H1 (cell line): ENCODE measurements around the gene TAGLN2. TPM values are rescaled to one million over a fixed set of nuclear protein-coding genes. Genes with fewer than 3 reads are reported as not detected.

Experiments
- CTCF ChIA-PET: fragments of 300-600 bp; sonication (Branson Sonifier 250); formaldehyde crosslinking; loops from one replicate; lab custom pipeline; 2021; ENCODE audit not compliant: partially characterized antibody; lab: Charles Lee
- POLR2A ChIA-PET: fragments of 300-600 bp; sonication (Branson Sonifier 250); formaldehyde crosslinking; loops from one replicate; lab custom pipeline; 2021; ENCODE audit warnings: inconsistent platforms; ENCODE audit not compliant: partially characterized antibody; lab: Charles Lee
- DNase-seq, 2 experiments: peaks; one replicate each; pipeline versions ENCODE4 v3.0.0 to v3.0.0-alpha.2; 2010 to 2022; ENCODE audit warnings: low spot score in 2 of 2, low read depth in 1 of 2, mixed read lengths in 1 of 2
- FAIRE-seq: peaks from 2 replicates; lab custom pipeline; 2011; peaks lifted over from hg19 to GRCh38; lab: Jason Lieb, UNC
- H2AFZ ChIP-seq: 2 replicates; pipeline ENCODE4 v1.8.1; 2012; ENCODE audit warnings: low read length, inconsistent platforms
- H2AK5ac ChIP-seq: 2 replicates; pipeline ENCODE4 v1.6.1; 2013; ENCODE audit warnings: low read depth, low read length
- H2BK120ac ChIP-seq: replicated peaks from 2 replicates; pipeline ENCODE3; 2013; ENCODE audit warnings: low read depth, low read length, inconsistent platforms
- H2BK12ac ChIP-seq: 2 replicates; pipeline ENCODE4 v1.6.1; 2013; ENCODE audit warnings: low read depth, low read length
- H2BK15ac ChIP-seq: 2 replicates; pipeline ENCODE4 v1.6.1; 2013; ENCODE audit warnings: low read length
- H2BK20ac ChIP-seq: 2 replicates; pipeline ENCODE4 v1.6.1; 2013; ENCODE audit warnings: low read length
- H2BK5ac ChIP-seq: 2 replicates; pipeline ENCODE4 v1.6.1; 2013; ENCODE audit warnings: low read depth, low read length
- H3K14ac ChIP-seq: 2 replicates; pipeline ENCODE4 v1.6.1; 2013; ENCODE audit warnings: inconsistent platforms; ENCODE audit not compliant: insufficient read length
- H3K18ac ChIP-seq: 2 replicates; pipeline ENCODE4 v1.6.1; 2013; ENCODE audit warnings: low read length; ENCODE audit errors: extremely low read depth
- H3K23ac ChIP-seq: 2 replicates; pipeline ENCODE4 v1.6.1; 2013; ENCODE audit warnings: inconsistent platforms; ENCODE audit not compliant: insufficient read length
- H3K23me2 ChIP-seq: 2 replicates; pipeline ENCODE4 v1.6.1; 2013; ENCODE audit warnings: low read depth, low read length
- H3K27ac ChIP-seq: 2 replicates; pipeline ENCODE4 v1.6.1; 2011; ENCODE audit warnings: low read depth, low read length, inconsistent platforms
- H3K27me3 ChIP-seq, 4 experiments: replicated peaks in 1 of 4; 1 replicate in 1 of 4; 2 replicates in 3 of 4; pipeline versions ENCODE4 v1.6.1 to v1.8.1; 2011 to 2013; ENCODE audit warnings: low read length in 3 of 4, mild to moderate bottlenecking in 3 of 4, inconsistent platforms in 2 of 4, mixed read lengths in 2 of 4, moderate library complexity in 1 of 4; ENCODE audit not compliant: control insufficient read depth in 3 of 4, insufficient read depth in 3 of 4; ENCODE audit errors: extremely low read depth in 1 of 4
- H3K36me3 ChIP-seq, 4 experiments: 2 replicates each; pipeline versions ENCODE4 v1.6.1 to v1.8.1; 2011 to 2013; ENCODE audit warnings: mild to moderate bottlenecking in 4 of 4, low read length in 3 of 4, moderate library complexity in 2 of 4, control low read depth in 1 of 4, inconsistent platforms in 1 of 4; ENCODE audit not compliant: insufficient read depth in 4 of 4, control insufficient read depth in 2 of 4
- H3K4ac ChIP-seq: replicated peaks from 2 replicates; pipeline ENCODE3; 2013; ENCODE audit warnings: low read length, low read depth, mixed read lengths, inconsistent platforms; ENCODE audit not compliant: insufficient read length
- H3K4me1 ChIP-seq, 4 experiments: replicated peaks in 1 of 4; 1 replicate in 1 of 4; 2 replicates in 3 of 4; pipeline versions ENCODE4 v1.6.1 to v1.8.1; 2011 to 2013; ENCODE audit warnings: low read length in 3 of 4, inconsistent platforms in 2 of 4, mixed read lengths in 1 of 4; ENCODE audit not compliant: insufficient read depth in 4 of 4, control insufficient read depth in 3 of 4
- H3K4me2 ChIP-seq, 2 experiments: 2 replicates each; pipeline versions ENCODE4 v1.6.1 to v1.8.1; 2011 to 2013; ENCODE audit warnings: low read depth in 2 of 2, low read length in 2 of 2, control low read depth in 1 of 2, inconsistent platforms in 1 of 2, mild to moderate bottlenecking in 1 of 2; ENCODE audit not compliant: insufficient read depth in 1 of 2
- H3K4me3 ChIP-seq, 4 experiments: fragments of 200-600, 300-600 bp in 1 of 4; sonication (generic), shearing (Covaris generic), sonication (Bioruptor Twin) in 1 of 4; 2 replicates each; pipeline versions ENCODE4 v1.5.1 to v1.8.1; 2011 to 2016; ENCODE audit warnings: low read length in 4 of 4, low read depth in 3 of 4, control low read depth in 2 of 4, inconsistent platforms in 2 of 4, mild to moderate bottlenecking in 2 of 4, mixed read lengths in 1 of 4, moderate library complexity in 1 of 4; ENCODE audit not compliant: insufficient read depth in 2 of 4; ENCODE audit errors: extremely low read depth in 1 of 4
- H3K56ac ChIP-seq: replicated peaks from 2 replicates; pipeline ENCODE3; 2013; ENCODE audit warnings: low read depth, mild to moderate bottlenecking, mixed read lengths, low read length, inconsistent platforms; ENCODE audit not compliant: insufficient read length
- H3K79me1 ChIP-seq: 2 replicates; pipeline ENCODE4 v1.6.1; 2013; ENCODE audit warnings: low read depth, low read length, control low read depth
- H3K79me2 ChIP-seq, 2 experiments: 2 replicates each; pipeline versions ENCODE4 v1.6.1 to v1.8.1; 2012 to 2013; ENCODE audit warnings: low read length in 2 of 2, mild to moderate bottlenecking in 2 of 2, inconsistent platforms in 1 of 2; ENCODE audit not compliant: insufficient read depth in 2 of 2, control insufficient read depth in 1 of 2
- H3K9ac ChIP-seq, 4 experiments: replicated peaks in 1 of 4; 1 replicate in 1 of 4; 2 replicates in 3 of 4; pipeline versions ENCODE4 v1.6.1 to v1.8.1; 2011 to 2013; ENCODE audit warnings: low read depth in 3 of 4, low read length in 3 of 4, control low read depth in 2 of 4, mild to moderate bottlenecking in 2 of 4, moderate library complexity in 2 of 4, inconsistent platforms in 1 of 4; ENCODE audit errors: extremely low read depth in 1 of 4
- H3K9me3 ChIP-seq, 2 experiments: 2 replicates each; pipeline versions ENCODE4 v1.6.1 to v1.8.1; 2012 to 2013; ENCODE audit warnings: mild to moderate bottlenecking in 2 of 2, moderate library complexity in 2 of 2, control low read depth in 1 of 2, inconsistent platforms in 1 of 2, low read depth in 1 of 2, low read length in 1 of 2, mixed read lengths in 1 of 2; ENCODE audit not compliant: insufficient read depth in 2 of 2
- H4K20me1 ChIP-seq, 2 experiments: replicated peaks in 1 of 2; 2 replicates each; pipeline versions ENCODE3 to v1.8.1; 2011 to 2013; ENCODE audit warnings: inconsistent platforms in 2 of 2, low read length in 2 of 2, mild to moderate bottlenecking in 1 of 2; ENCODE audit not compliant: insufficient read depth in 2 of 2, control insufficient read depth in 1 of 2
- H4K5ac ChIP-seq: 2 replicates; pipeline ENCODE4 v1.6.1; 2013; ENCODE audit warnings: low read length, low read depth, mixed read lengths, inconsistent platforms; ENCODE audit not compliant: insufficient read length
- H4K8ac ChIP-seq: 2 replicates; pipeline ENCODE4 v1.8.0; 2013; ENCODE audit warnings: mild to moderate bottlenecking, moderate library complexity, low read length, inconsistent platforms; ENCODE audit not compliant: insufficient read depth; ENCODE audit errors: extremely low read depth
- H4K91ac ChIP-seq: replicated peaks from 2 replicates; pipeline ENCODE3; 2013; ENCODE audit warnings: low read length, mixed read lengths, inconsistent platforms; ENCODE audit not compliant: insufficient read length
- BCL11A ChIP-seq, 2 experiments: IDR thresholded peaks; one replicate each; pipeline ENCODE4 v1.6.1; 2011; ENCODE audit warnings: low read depth in 2 of 2, low read length in 2 of 2, mild to moderate bottlenecking in 2 of 2
- CEBPB ChIP-seq: IDR thresholded peaks from 2 replicates; pipeline ENCODE4 v1.6.1; 2012; ENCODE audit warnings: low read depth, low read length
- SRF ChIP-seq: IDR thresholded peaks from 2 replicates; pipeline ENCODE4 v1.6.1; 2011; ENCODE audit warnings: mild to moderate bottlenecking, low read depth, low read length, moderate library complexity
- WGBS, 2 experiments: shearing (Covaris generic) in 1 of 2; methylation state at CpG; one replicate each; pipeline versions ENCODE4 v1.1.6 to v1.1.7; 2013 to 2015; ENCODE audit warnings: low lambda C conversion rate in 2 of 2, mixed read lengths in 2 of 2, inconsistent platforms in 1 of 2, low coverage in 1 of 2, missing lambda C conversion rate in 1 of 2; ENCODE audit not compliant: insufficient replicate concordance in 2 of 2, insufficient coverage in 1 of 2, insufficient read length in 1 of 2; ENCODE audit errors: extremely low coverage in 1 of 2, missing lambda C conversion rate in 1 of 2; 5-methylcytosine and 5-hydroxymethylcytosine counted together
- polyA plus RNA-seq, 7 experiments: library from polyadenylated mRNA; depleted of rRNA in 3 of 7; stranded (reverse) in 5 of 7; unstranded in 2 of 7; fragments of >200 nt in 5 of 7; fragments of 200-250 nt in 2 of 7; gene quantifications; 1 replicate in 5 of 7; 2 replicates in 1 of 7; 4 replicates in 1 of 7; pipeline versions ENCODE4 v1.2.1 to v1.2.3, GENCODE V29; 2011 to 2013; ENCODE audit warnings: missing spikeins in 2 of 7, mixed read lengths in 2 of 7
- total RNA-seq: library from RNA; stranded (reverse); fragmentation: NEBNext Ultra II Directional; extraction: Animal tissue kit (Norgen Biotek cat#: 25700); gene quantifications from 2 replicates; pipeline ENCODE4 v1.2.1, GENCODE V29; 2021
- TF ChIP-seq, protein P1 (sequence below): IDR thresholded peaks from 2 replicates; pipeline ENCODE4 v1.6.1; 2011; ENCODE audit warnings: low read length, improper control_type of control experiment

The TAGLN2 gene
- total and polyA plus RNA-seq, 2 of the 8 experiments (the other 6 are each of a cell fraction or from before 2014, with no cell fraction given) = 93.0 to 114 TPM

DNA sequence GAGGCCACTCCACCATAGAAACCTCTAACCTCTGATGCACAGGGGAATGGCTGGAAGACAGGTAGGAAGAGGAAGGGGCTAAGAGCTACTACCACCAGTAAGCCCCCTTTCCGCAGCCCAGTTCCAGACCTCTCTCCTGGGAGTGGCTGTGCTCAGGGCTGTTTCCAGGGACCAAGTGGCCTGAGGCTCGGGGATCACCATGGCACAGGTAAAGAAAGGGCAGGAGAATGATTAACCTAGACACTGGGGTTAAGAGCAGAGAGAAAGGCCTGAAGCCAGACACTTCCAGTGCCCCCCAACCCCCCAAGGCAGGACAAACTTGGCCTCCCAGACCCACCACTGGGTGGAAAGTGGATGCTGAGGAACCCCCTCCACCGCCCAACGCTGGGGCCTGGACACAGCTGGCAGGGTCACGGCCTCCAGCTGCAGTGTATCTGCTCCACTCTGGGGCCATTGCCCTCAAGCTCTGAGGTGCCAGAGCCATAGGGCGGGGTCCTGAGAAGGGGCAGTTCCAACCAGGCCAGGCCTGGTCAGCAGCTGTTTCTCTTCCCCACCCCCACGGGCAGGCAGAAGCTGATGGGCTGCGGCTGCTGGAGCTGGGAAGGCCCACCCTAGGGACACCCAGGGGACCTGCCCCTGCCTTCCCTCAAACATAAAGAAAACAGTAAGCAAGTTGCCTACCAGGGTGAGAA is 2.6 kb downstream of the TAGLN2 start:
- DNase-seq (no peak), FAIRE-seq (no peak)
- H2BK20ac ChIP-seq = no peak overlapping the region
- H3K23me2 ChIP-seq = peaks cover 17% of the 10 kb centered on the region; the same call in 1 of the 2 replicates
- peak overlapping the region; percentile 79 to 92; a peak in 3 of 4 replicates for H3K4me2 ChIP-seq
- no peak overlapping the region for H4K5ac ChIP-seq
- no peak overlapping the region; the same call in 1 of the 2 replicates for H4K8ac ChIP-seq
- peaks cover 0 to 12% of the 10 kb centered on the region in 2 experiments; a peak in 2 of 4 replicates for H3K79me2 ChIP-seq
- H3K56ac ChIP-seq = no peak overlapping the region
- H2AK5ac ChIP-seq = peak overlapping the region; percentile 59; the same call in 1 of the 2 replicates
- H3K9me3 ChIP-seq = no peaks in the 10 kb centered on the region
- H3K9ac ChIP-seq = no peak overlapping the region; a peak in 2 of 7 replicates
- H4K20me1 ChIP-seq = peaks cover 0 to 3% of the 10 kb centered on the region in 2 experiments
- H3K4ac ChIP-seq = no peak overlapping the region
- H3K27ac ChIP-seq = no peak overlapping the region
- peaks cover 0 to 16% (median 7%) of the 10 kb centered on the region in 4 experiments; a peak in 5 of 8 replicates for H3K36me3 ChIP-seq
- POLR2A ChIA-PET = interaction anchor here (1.0 to 2.9 kb wide), 8 partner anchors 8 to 108 kb away, joined by 3 to 14 read pairs (median 6); partner anchors contain the start of genes CFAP45 and IGSF9
- no peak overlapping the region; the same call in 1 of the 2 replicates for H2BK5ac ChIP-seq
- H3K4me1 ChIP-seq = peaks cover 5 to 21% (median 16%) of the 10 kb centered on the region in 4 experiments
- H3K27me3 ChIP-seq = peaks cover 0 to 17% (median 8%) of the 10 kb centered on the region in 4 experiments; a peak in 5 of 7 replicates
- no peak overlapping the region for H3K14ac ChIP-seq
- H2AFZ ChIP-seq = no peak overlapping the region
- 0 out of 2 replicates have a peak overlapping the region, but pooled peaks have one; percentile 50 for H2BK12ac ChIP-seq
- 85% methylated on average over 7 of the region's 8 CpGs; no CpG with 5 or more reads in 1 of the 2 experiments for WGBS, 2 experiments
- H3K4me3 ChIP-seq = peak overlapping the region in 1 of 4 experiments; percentile 63; a peak in 1 of 8 replicates
- H3K79me1 ChIP-seq = peaks cover 3% of the 10 kb centered on the region
- no peak overlapping the region for H2BK120ac ChIP-seq
- no peak for TF ChIP-seq CEBPB
- TF ChIP-seq, protein P1, sequence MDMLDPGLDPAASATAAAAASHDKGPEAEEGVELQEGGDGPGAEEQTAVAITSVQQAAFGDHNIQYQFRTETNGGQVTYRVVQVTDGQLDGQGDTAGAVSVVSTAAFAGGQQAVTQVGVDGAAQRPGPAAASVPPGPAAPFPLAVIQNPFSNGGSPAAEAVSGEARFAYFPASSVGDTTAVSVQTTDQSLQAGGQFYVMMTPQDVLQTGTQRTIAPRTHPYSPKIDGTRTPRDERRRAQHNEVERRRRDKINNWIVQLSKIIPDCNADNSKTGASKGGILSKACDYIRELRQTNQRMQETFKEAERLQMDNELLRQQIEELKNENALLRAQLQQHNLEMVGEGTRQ = no peak
- TF ChIP-seq BCL11A (IDR thresholded peaks at IDR 0.05; ENCODE audit: low read depth in 2 of 2, low read length in 2 of 2) = no peak
- no peak for TF ChIP-seq SRF
- TF ChIP-seq, all 59 proteins: peak for 0
- Histone ChIP-seq H3K23ac (no peak overlapping the region), H4K91ac (no peak overlapping the region), H2BK15ac (peak overlapping the region; percentile 61; the same call in 1 of the 2 replicates), H3K18ac (no peak overlapping the region; the same call in 1 of the 2 replicates)
- CTCF ChIA-PET = interaction anchor here (0.7 to 7.3 kb wide), 11 partner anchors 7 to 123 kb away, joined by 3 to 53 read pairs (median 6); partner anchors contain the start of gene IGSF9
